H1 (cell line): ENCODE data around the gene RETREG1. TPM values are rescaled to one million over a fixed set of nuclear protein-coding genes. Genes with fewer than 3 reads are reported as not detected.

Source experiments
- CTCF ChIA-PET: fragments of 300-600 bp; sonication (Branson Sonifier 250); formaldehyde crosslinking; loops from one replicate; lab custom pipeline; 2021; ENCODE audit not compliant: partially characterized antibody; lab: Charles Lee
- POLR2A ChIA-PET: fragments of 300-600 bp; sonication (Branson Sonifier 250); formaldehyde crosslinking; loops from one replicate; lab custom pipeline; 2021; ENCODE audit warnings: inconsistent platforms; ENCODE audit not compliant: partially characterized antibody; lab: Charles Lee
- DNase-seq, 2 experiments: peaks; one replicate each; pipeline versions ENCODE4 v3.0.0 to v3.0.0-alpha.2; 2010 to 2022; ENCODE audit warnings: low spot score in 2 of 2, low read depth in 1 of 2, mixed read lengths in 1 of 2
- FAIRE-seq: peaks from 2 replicates; lab custom pipeline; 2011; peaks lifted over from hg19 to GRCh38; lab: Jason Lieb, UNC
- H2AFZ ChIP-seq: 2 replicates; pipeline ENCODE4 v1.8.1; 2012; ENCODE audit warnings: low read length, inconsistent platforms
- H2AK5ac ChIP-seq: 2 replicates; pipeline ENCODE4 v1.6.1; 2013; ENCODE audit warnings: low read depth, low read length
- H2BK120ac ChIP-seq: replicated peaks from 2 replicates; pipeline ENCODE3; 2013; ENCODE audit warnings: low read depth, low read length, inconsistent platforms
- H2BK12ac ChIP-seq: 2 replicates; pipeline ENCODE4 v1.6.1; 2013; ENCODE audit warnings: low read depth, low read length
- H2BK15ac ChIP-seq: 2 replicates; pipeline ENCODE4 v1.6.1; 2013; ENCODE audit warnings: low read length
- H2BK20ac ChIP-seq: 2 replicates; pipeline ENCODE4 v1.6.1; 2013; ENCODE audit warnings: low read length
- H2BK5ac ChIP-seq: 2 replicates; pipeline ENCODE4 v1.6.1; 2013; ENCODE audit warnings: low read depth, low read length
- H3K14ac ChIP-seq: 2 replicates; pipeline ENCODE4 v1.6.1; 2013; ENCODE audit warnings: inconsistent platforms; ENCODE audit not compliant: insufficient read length
- H3K18ac ChIP-seq: 2 replicates; pipeline ENCODE4 v1.6.1; 2013; ENCODE audit warnings: low read length; ENCODE audit errors: extremely low read depth
- H3K23ac ChIP-seq: 2 replicates; pipeline ENCODE4 v1.6.1; 2013; ENCODE audit warnings: inconsistent platforms; ENCODE audit not compliant: insufficient read length
- H3K23me2 ChIP-seq: 2 replicates; pipeline ENCODE4 v1.6.1; 2013; ENCODE audit warnings: low read depth, low read length
- H3K27ac ChIP-seq: 2 replicates; pipeline ENCODE4 v1.6.1; 2011; ENCODE audit warnings: low read depth, low read length, inconsistent platforms
- H3K27me3 ChIP-seq, 4 experiments: replicated peaks in 1 of 4; 1 replicate in 1 of 4; 2 replicates in 3 of 4; pipeline versions ENCODE4 v1.6.1 to v1.8.1; 2011 to 2013; ENCODE audit warnings: low read length in 3 of 4, mild to moderate bottlenecking in 3 of 4, inconsistent platforms in 2 of 4, mixed read lengths in 2 of 4, moderate library complexity in 1 of 4; ENCODE audit not compliant: control insufficient read depth in 3 of 4, insufficient read depth in 3 of 4; ENCODE audit errors: extremely low read depth in 1 of 4
- H3K36me3 ChIP-seq, 4 experiments: 2 replicates each; pipeline versions ENCODE4 v1.6.1 to v1.8.1; 2011 to 2013; ENCODE audit warnings: mild to moderate bottlenecking in 4 of 4, low read length in 3 of 4, moderate library complexity in 2 of 4, control low read depth in 1 of 4, inconsistent platforms in 1 of 4; ENCODE audit not compliant: insufficient read depth in 4 of 4, control insufficient read depth in 2 of 4
- H3K4ac ChIP-seq: replicated peaks from 2 replicates; pipeline ENCODE3; 2013; ENCODE audit warnings: low read length, low read depth, mixed read lengths, inconsistent platforms; ENCODE audit not compliant: insufficient read length
- H3K4me1 ChIP-seq, 4 experiments: replicated peaks in 1 of 4; 1 replicate in 1 of 4; 2 replicates in 3 of 4; pipeline versions ENCODE4 v1.6.1 to v1.8.1; 2011 to 2013; ENCODE audit warnings: low read length in 3 of 4, inconsistent platforms in 2 of 4, mixed read lengths in 1 of 4; ENCODE audit not compliant: insufficient read depth in 4 of 4, control insufficient read depth in 3 of 4
- H3K4me2 ChIP-seq, 2 experiments: 2 replicates each; pipeline versions ENCODE4 v1.6.1 to v1.8.1; 2011 to 2013; ENCODE audit warnings: low read depth in 2 of 2, low read length in 2 of 2, control low read depth in 1 of 2, inconsistent platforms in 1 of 2, mild to moderate bottlenecking in 1 of 2; ENCODE audit not compliant: insufficient read depth in 1 of 2
- H3K4me3 ChIP-seq, 4 experiments: fragments of 200-600, 300-600 bp in 1 of 4; sonication (generic), shearing (Covaris generic), sonication (Bioruptor Twin) in 1 of 4; 2 replicates each; pipeline versions ENCODE4 v1.5.1 to v1.8.1; 2011 to 2016; ENCODE audit warnings: low read length in 4 of 4, low read depth in 3 of 4, control low read depth in 2 of 4, inconsistent platforms in 2 of 4, mild to moderate bottlenecking in 2 of 4, mixed read lengths in 1 of 4, moderate library complexity in 1 of 4; ENCODE audit not compliant: insufficient read depth in 2 of 4; ENCODE audit errors: extremely low read depth in 1 of 4
- H3K56ac ChIP-seq: replicated peaks from 2 replicates; pipeline ENCODE3; 2013; ENCODE audit warnings: low read depth, mild to moderate bottlenecking, mixed read lengths, low read length, inconsistent platforms; ENCODE audit not compliant: insufficient read length
- H3K79me1 ChIP-seq: 2 replicates; pipeline ENCODE4 v1.6.1; 2013; ENCODE audit warnings: low read depth, low read length, control low read depth
- H3K79me2 ChIP-seq, 2 experiments: 2 replicates each; pipeline versions ENCODE4 v1.6.1 to v1.8.1; 2012 to 2013; ENCODE audit warnings: low read length in 2 of 2, mild to moderate bottlenecking in 2 of 2, inconsistent platforms in 1 of 2; ENCODE audit not compliant: insufficient read depth in 2 of 2, control insufficient read depth in 1 of 2
- H3K9ac ChIP-seq, 4 experiments: replicated peaks in 1 of 4; 1 replicate in 1 of 4; 2 replicates in 3 of 4; pipeline versions ENCODE4 v1.6.1 to v1.8.1; 2011 to 2013; ENCODE audit warnings: low read depth in 3 of 4, low read length in 3 of 4, control low read depth in 2 of 4, mild to moderate bottlenecking in 2 of 4, moderate library complexity in 2 of 4, inconsistent platforms in 1 of 4; ENCODE audit errors: extremely low read depth in 1 of 4
- H3K9me3 ChIP-seq, 2 experiments: 2 replicates each; pipeline versions ENCODE4 v1.6.1 to v1.8.1; 2012 to 2013; ENCODE audit warnings: mild to moderate bottlenecking in 2 of 2, moderate library complexity in 2 of 2, control low read depth in 1 of 2, inconsistent platforms in 1 of 2, low read depth in 1 of 2, low read length in 1 of 2, mixed read lengths in 1 of 2; ENCODE audit not compliant: insufficient read depth in 2 of 2
- H4K20me1 ChIP-seq, 2 experiments: replicated peaks in 1 of 2; 2 replicates each; pipeline versions ENCODE3 to v1.8.1; 2011 to 2013; ENCODE audit warnings: inconsistent platforms in 2 of 2, low read length in 2 of 2, mild to moderate bottlenecking in 1 of 2; ENCODE audit not compliant: insufficient read depth in 2 of 2, control insufficient read depth in 1 of 2
- H4K5ac ChIP-seq: 2 replicates; pipeline ENCODE4 v1.6.1; 2013; ENCODE audit warnings: low read length, low read depth, mixed read lengths, inconsistent platforms; ENCODE audit not compliant: insufficient read length
- H4K8ac ChIP-seq: 2 replicates; pipeline ENCODE4 v1.8.0; 2013; ENCODE audit warnings: mild to moderate bottlenecking, moderate library complexity, low read length, inconsistent platforms; ENCODE audit not compliant: insufficient read depth; ENCODE audit errors: extremely low read depth
- H4K91ac ChIP-seq: replicated peaks from 2 replicates; pipeline ENCODE3; 2013; ENCODE audit warnings: low read length, mixed read lengths, inconsistent platforms; ENCODE audit not compliant: insufficient read length
- ASH2L ChIP-seq: fragments of 200-600, 300-600 bp; sonication (generic); IDR thresholded peaks from one replicate; pipeline ENCODE4 v1.7.1; 2017; ENCODE audit warnings: low read length
- ATF2 ChIP-seq: IDR thresholded peaks from 2 replicates; pipeline ENCODE4 v1.6.1; 2012; ENCODE audit warnings: low read length, inconsistent platforms
- ATF3 ChIP-seq: IDR thresholded peaks from 2 replicates; pipeline ENCODE4 v1.6.1; 2011; ENCODE audit warnings: low read depth, mild to moderate bottlenecking, low read length; ENCODE audit not compliant: insufficient read depth
- BCL11A ChIP-seq, 2 experiments: IDR thresholded peaks; one replicate each; pipeline ENCODE4 v1.6.1; 2011; ENCODE audit warnings: low read depth in 2 of 2, low read length in 2 of 2, mild to moderate bottlenecking in 2 of 2
- CEBPB ChIP-seq: IDR thresholded peaks from 2 replicates; pipeline ENCODE4 v1.6.1; 2012; ENCODE audit warnings: low read depth, low read length
- EGR1 ChIP-seq: IDR thresholded peaks from 2 replicates; pipeline ENCODE4 v1.6.1; 2011; ENCODE audit warnings: low read depth, low read length, borderline replicate concordance
- KDM1A ChIP-seq: fragments of 200-600, 300-600 bp; sonication (generic); IDR thresholded peaks from 2 replicates; pipeline ENCODE4 v1.7.1; 2016; ENCODE audit warnings: mild to moderate bottlenecking, low read length, borderline replicate concordance
- MAFK ChIP-seq: IDR thresholded peaks from 2 replicates; pipeline ENCODE4 v1.6.1; 2012; ENCODE audit warnings: low read depth, mild to moderate bottlenecking, improper control_type of control experiment, low read length
- RBBP5 ChIP-seq: IDR thresholded peaks from 2 replicates; pipeline ENCODE4 v1.7.1; 2012; ENCODE audit warnings: low read depth, mild to moderate bottlenecking, inconsistent platforms, low read length, moderate library complexity, borderline replicate concordance
- WGBS, 2 experiments: shearing (Covaris generic) in 1 of 2; methylation state at CpG; one replicate each; pipeline versions ENCODE4 v1.1.6 to v1.1.7; 2013 to 2015; ENCODE audit warnings: low lambda C conversion rate in 2 of 2, mixed read lengths in 2 of 2, inconsistent platforms in 1 of 2, low coverage in 1 of 2, missing lambda C conversion rate in 1 of 2; ENCODE audit not compliant: insufficient replicate concordance in 2 of 2, insufficient coverage in 1 of 2, insufficient read length in 1 of 2; ENCODE audit errors: extremely low coverage in 1 of 2, missing lambda C conversion rate in 1 of 2; 5-methylcytosine and 5-hydroxymethylcytosine counted together
- polyA plus RNA-seq, 7 experiments: library from polyadenylated mRNA; depleted of rRNA in 3 of 7; stranded (reverse) in 5 of 7; unstranded in 2 of 7; fragments of >200 nt in 5 of 7; fragments of 200-250 nt in 2 of 7; gene quantifications; 1 replicate in 5 of 7; 2 replicates in 1 of 7; 4 replicates in 1 of 7; pipeline versions ENCODE4 v1.2.1 to v1.2.3, GENCODE V29; 2011 to 2013; ENCODE audit warnings: missing spikeins in 2 of 7, mixed read lengths in 2 of 7
- total RNA-seq: library from RNA; stranded (reverse); fragmentation: NEBNext Ultra II Directional; extraction: Animal tissue kit (Norgen Biotek cat#: 25700); gene quantifications from 2 replicates; pipeline ENCODE4 v1.2.1, GENCODE V29; 2021

Gene RETREG1
- total and polyA plus RNA-seq, 2 of the 8 experiments (the other 6 are each of a cell fraction or from before 2014, with no cell fraction given), result 0.62 to 1.9 TPM

GRCh38 chr5:16490911-16491310, 125.9 kb downstream of the RETREG1 start:
- no peaks in the 10 kb centered on the region for H3K27me3 ChIP-seq
- H2AK5ac ChIP-seq, result no peak overlapping the region
- H2BK5ac ChIP-seq, result no peak overlapping the region
- no peaks in the 10 kb centered on the region; the same call in 1 of the 2 replicates for H3K23me2 ChIP-seq
- ChIA-PET POLR2A (no interaction called here), CTCF (interaction anchor here (0.9 to 9.7 kb wide), 17 partner anchors 8 to 1006 kb away, joined by 3 to 155 read pairs (median 6); partner anchors contain the start of gene RETREG1)
- no peak for TF ChIP-seq BCL11A (IDR thresholded peaks at IDR 0.05; ENCODE audit: low read depth in 2 of 2, low read length in 2 of 2)
- TF ChIP-seq ATF2, result no peak
- no peak for TF ChIP-seq ASH2L
- no peak for TF ChIP-seq ATF3
- no peak for TF ChIP-seq CEBPB
- no peak for TF ChIP-seq EGR1
- no peak for TF ChIP-seq RBBP5
- no peak for TF ChIP-seq MAFK
- no peak for TF ChIP-seq KDM1A
- H3K9me3 ChIP-seq, result peaks cover 10 to 17% of the 10 kb centered on the region in 2 experiments
- H3K4ac ChIP-seq, result no peak overlapping the region
- H3K23ac ChIP-seq, result no peak overlapping the region
- H2BK120ac ChIP-seq, result no peak overlapping the region
- H2AFZ ChIP-seq, result no peak overlapping the region
- no peak overlapping the region for H3K18ac ChIP-seq
- H2BK12ac ChIP-seq, result no peak overlapping the region
- H3K9ac ChIP-seq, result no peak overlapping the region
- no peak overlapping the region for H4K5ac ChIP-seq
- no peak overlapping the region for H2BK15ac ChIP-seq
- DNase-seq (no peak), FAIRE-seq (no peak)
- H3K56ac ChIP-seq, result no peak overlapping the region
- 91% methylated on average over 8 of the region's 8 CpGs; no CpG with 5 or more reads in 1 of the 2 experiments for WGBS, 2 experiments
- H2BK20ac ChIP-seq, result no peak overlapping the region
- no peaks in the 10 kb centered on the region for H4K20me1 ChIP-seq
- no peak overlapping the region for H4K91ac ChIP-seq
- H3K36me3 ChIP-seq, result no peaks in the 10 kb centered on the region; a peak in 1 of 8 replicates
- no peak overlapping the region for H3K4me3 ChIP-seq
- no peak overlapping the region for H3K4me2 ChIP-seq
- no peak overlapping the region for H4K8ac ChIP-seq
- H3K27ac ChIP-seq, result no peak overlapping the region
- no peak overlapping the region for H3K14ac ChIP-seq
- H3K79me1 ChIP-seq, result no peaks in the 10 kb centered on the region
- no peaks in the 10 kb centered on the region for H3K79me2 ChIP-seq
- no peaks in the 10 kb centered on the region for H3K4me1 ChIP-seq
